ENCODE measurements around the gene PLOD2.

PLOD2 gene

GRCh38 chr3:146160964-146161662 lies at the start of gene PLOD2:
Gene PLOD2, minus strand, starts transcription at chr3:146161184. Its CDS starts 195 bp downstream, at chr3:146160989.
- no peaks in the 10 kb centered on the region for H3K27me3 ChIP-seq (ENCODE audit: control insufficient read depth, low read length)
- no peak within 1 kb of the TSS for H3K4me3 ChIP-seq (ENCODE audit: low read length)
- no peaks in the 10 kb centered on the region for H4K20me1 ChIP-seq (ENCODE audit: control insufficient read depth, insufficient read depth, low read depth, low read length)
- H3K9me2 ChIP-seq (replicated peaks; ENCODE audit: control insufficient read depth, low read length), result no peaks in the 10 kb centered on the region
- TF ChIP-seq, protein P1, sequence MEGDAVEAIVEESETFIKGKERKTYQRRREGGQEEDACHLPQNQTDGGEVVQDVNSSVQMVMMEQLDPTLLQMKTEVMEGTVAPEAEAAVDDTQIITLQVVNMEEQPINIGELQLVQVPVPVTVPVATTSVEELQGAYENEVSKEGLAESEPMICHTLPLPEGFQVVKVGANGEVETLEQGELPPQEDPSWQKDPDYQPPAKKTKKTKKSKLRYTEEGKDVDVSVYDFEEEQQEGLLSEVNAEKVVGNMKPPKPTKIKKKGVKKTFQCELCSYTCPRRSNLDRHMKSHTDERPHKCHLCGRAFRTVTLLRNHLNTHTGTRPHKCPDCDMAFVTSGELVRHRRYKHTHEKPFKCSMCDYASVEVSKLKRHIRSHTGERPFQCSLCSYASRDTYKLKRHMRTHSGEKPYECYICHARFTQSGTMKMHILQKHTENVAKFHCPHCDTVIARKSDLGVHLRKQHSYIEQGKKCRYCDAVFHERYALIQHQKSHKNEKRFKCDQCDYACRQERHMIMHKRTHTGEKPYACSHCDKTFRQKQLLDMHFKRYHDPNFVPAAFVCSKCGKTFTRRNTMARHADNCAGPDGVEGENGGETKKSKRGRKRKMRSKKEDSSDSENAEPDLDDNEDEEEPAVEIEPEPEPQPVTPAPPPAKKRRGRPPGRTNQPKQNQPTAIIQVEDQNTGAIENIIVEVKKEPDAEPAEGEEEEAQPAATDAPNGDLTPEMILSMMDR (IDR thresholded peaks at IDR 0.05; ENCODE audit: low read depth, low read length, poor library complexity, severe bottlenecking), result no peak
- no peak for TF ChIP-seq EZH2phosphoT487 (IDR thresholded peaks at IDR 0.05; ENCODE audit: borderline replicate concordance, low read length)
- H3F3A ChIP-seq (ENCODE audit: control insufficient read depth, insufficient read depth), result no peaks in the 10 kb centered on the region
- no peak within 1 kb of the TSS for H3K4me2 ChIP-seq (ENCODE audit: low read length)
- no peaks in the 10 kb centered on the region for H3K9me3 ChIP-seq (ENCODE audit: control insufficient read depth, insufficient read depth, low read length)
- no peaks in the 10 kb centered on the region for H3K79me2 ChIP-seq (ENCODE audit: control insufficient read depth, low read length)
- H3K27ac ChIP-seq (ENCODE audit: low read depth, low read length), result no peak within 1 kb of the TSS
- H3K36me3 ChIP-seq (ENCODE audit: control insufficient read depth, low read length), result no peaks in the 10 kb centered on the region
- H3K4me1 ChIP-seq (ENCODE audit: control insufficient read depth, low read length), result no peaks in the 10 kb centered on the region

- Histone ChIP-seq H3F3A (ENCODE audit: control insufficient read depth, insufficient read depth) (no peaks in the 10 kb centered on the region), H3K4me3 (ENCODE audit: low read length) (no peak overlapping the region), H4K20me1 (ENCODE audit: control insufficient read depth, insufficient read depth, low read depth, low read length) (no peaks in the 10 kb centered on the region), H3K9me3 (ENCODE audit: control insufficient read depth, insufficient read depth, low read length) (no peaks in the 10 kb centered on the region), H3K27ac (ENCODE audit: low read depth, low read length) (no peak overlapping the region), H3K79me2 (ENCODE audit: control insufficient read depth, low read length) (no peaks in the 10 kb centered on the region), H3K4me1 (ENCODE audit: control insufficient read depth, low read length) (no peaks in the 10 kb centered on the region), H3K27me3 (ENCODE audit: control insufficient read depth, low read length) (no peaks in the 10 kb centered on the region), H3K9me2 (replicated peaks; ENCODE audit: control insufficient read depth, low read length) (no peaks in the 10 kb centered on the region), H3K4me2 (ENCODE audit: low read length) (no peak overlapping the region), H3K36me3 (ENCODE audit: control insufficient read depth, low read length) (no peaks in the 10 kb centered on the region)
- TF ChIP-seq EZH2phosphoT487 (IDR thresholded peaks at IDR 0.05; ENCODE audit: borderline replicate concordance, low read length), result no peak
- TF ChIP-seq, protein P1 (IDR thresholded peaks at IDR 0.05; ENCODE audit: low read depth, low read length, poor library complexity, severe bottlenecking), result no peak
Measured at GRCh38 chr3:146209371-146209770, 48.4 kb upstream of the PLOD2 start.

DNA sequence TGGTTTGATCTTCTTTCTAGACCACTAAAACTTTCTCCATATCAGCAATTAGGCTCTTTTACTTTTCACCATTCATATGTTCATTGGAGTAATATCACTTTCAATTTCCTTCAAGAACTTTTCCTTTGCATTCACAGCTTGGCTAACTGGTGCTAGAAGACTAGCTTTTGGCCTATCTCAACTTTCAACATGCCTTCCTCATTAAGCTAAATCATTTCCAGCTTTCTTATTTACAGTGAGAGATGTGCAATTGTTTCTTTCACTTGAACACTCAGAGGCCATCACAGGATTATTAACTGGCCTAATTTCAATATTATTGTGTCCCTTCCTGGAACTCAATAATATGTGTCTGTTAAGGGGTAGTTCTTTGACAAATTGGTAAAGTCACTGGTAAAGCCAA lies 42.8 kb upstream of the PLOD2 start:
- Histone ChIP-seq H3K4me2 (ENCODE audit: low read length) (no peak overlapping the region), H4K20me1 (ENCODE audit: control insufficient read depth, insufficient read depth, low read depth, low read length) (no peaks in the 10 kb centered on the region), H3K79me2 (ENCODE audit: control insufficient read depth, low read length) (no peaks in the 10 kb centered on the region), H3K9me3 (ENCODE audit: control insufficient read depth, insufficient read depth, low read length) (no peaks in the 10 kb centered on the region), H3K4me1 (ENCODE audit: control insufficient read depth, low read length) (no peaks in the 10 kb centered on the region), H3K4me3 (ENCODE audit: low read length) (no peak overlapping the region), H3F3A (ENCODE audit: control insufficient read depth, insufficient read depth) (no peaks in the 10 kb centered on the region), H3K27me3 (ENCODE audit: control insufficient read depth, low read length) (no peaks in the 10 kb centered on the region), H3K9me2 (replicated peaks; ENCODE audit: control insufficient read depth, low read length) (no peaks in the 10 kb centered on the region), H3K36me3 (ENCODE audit: control insufficient read depth, low read length) (no peaks in the 10 kb centered on the region), H3K27ac (ENCODE audit: low read depth, low read length) (no peak overlapping the region)
- TF ChIP-seq, protein P1 (IDR thresholded peaks at IDR 0.05; ENCODE audit: low read depth, low read length, poor library complexity, severe bottlenecking), result no peak
- TF ChIP-seq EZH2phosphoT487 (IDR thresholded peaks at IDR 0.05; ENCODE audit: borderline replicate concordance, low read length), result no peak

All from DOHH2 (cell line).